ENCODE data around the gene ITGA8. TPM values are rescaled to one million over a fixed set of nuclear protein-coding genes. Genes with fewer than 3 reads are reported as not detected.
"Not testable (repeated sequence)": the region's sequence is repeated elsewhere in the genome, so short reads cannot be mapped to it uniquely, and the experiment has no call there.

Gene ITGA8
- polyA plus RNA-seq, 3 donors: not detected

GRCh38 chr10:15632456-15633091 is 87.1 kb downstream of the ITGA8 start:
- WGBS (ENCODE audit: insufficient coverage): 70% methylated on average over 1 of the region's 4 CpGs
- DNase-seq: no peak
- Histone ChIP-seq H3K4me2 (replicated peaks; ENCODE audit: extremely low read depth, low read length, poor library complexity, severe bottlenecking) (no peak overlapping the region), H3K27me3 (ENCODE audit: control insufficient read depth in 2 of 2, insufficient read depth in 2 of 2, low read length in 2 of 2) (no peaks in the 10 kb centered on the region), H3K4me3 (replicated peaks in 1 of 3; ENCODE audit: low read depth in 2 of 3, low read length in 3 of 3) (no peak overlapping the region), H3K9me3 (replicated peaks in 1 of 2; ENCODE audit: control insufficient read depth in 1 of 2, insufficient read depth in 1 of 2, low read length in 2 of 2) (no peaks in the 10 kb centered on the region), H4K20me1 (ENCODE audit: insufficient read depth, low read length) (no peaks in the 10 kb centered on the region), H3K27ac (ENCODE audit: low read depth in 1 of 2, low read length in 2 of 2) (no peak overlapping the region), H2AFZ (ENCODE audit: insufficient read depth, low read depth, low read length, poor library complexity, severe bottlenecking) (no peak overlapping the region), H3K79me2 (ENCODE audit: insufficient read depth, low read length) (no peaks in the 10 kb centered on the region), H3K4me1 (ENCODE audit: control insufficient read depth in 1 of 2, insufficient read depth in 2 of 2, low read length in 2 of 2) (no peaks in the 10 kb centered on the region), H3K36me3 (replicated peaks in 1 of 2; ENCODE audit: control insufficient read depth in 1 of 2, insufficient read depth in 2 of 2, low read length in 2 of 2) (no peaks in the 10 kb centered on the region), H3K9ac (ENCODE audit: insufficient read depth, low read length, poor library complexity, severe bottlenecking) (no peak overlapping the region)
- intact Hi-C loops (cut with micrococcal nuclease): no loop called here
- no peak overlapping the region for H3K27ac Mint-ChIP-seq
- H3K27me3 Mint-ChIP-seq (ENCODE audit: low read depth in 3 of 3): peaks cover 2 to 8% (median 4%) of the 10 kb centered on the region in 3 donors
- no peaks in the 10 kb centered on the region for H3K36me3 Mint-ChIP-seq
- H3K9me3 Mint-ChIP-seq: peaks cover 0 to 5% (median 1%) of the 10 kb centered on the region in 7 donors
- H3K4me1 Mint-ChIP-seq: no peaks in the 10 kb centered on the region
- no peak overlapping the region for H3K4me3 Mint-ChIP-seq
- TF ChIP-seq CTCF (IDR thresholded peaks at IDR 0.05): no peak

GRCh38 chr10:15631205-15631604 is 88.5 kb downstream of the ITGA8 start:
- no CpG with 5 or more reads among the region's 3 CpGs for WGBS (ENCODE audit: insufficient coverage)
- H3K36me3 Mint-ChIP-seq; intact Hi-C loops (cut with micrococcal nuclease); H3K9me3 ChIP-seq (replicated peaks in 1 of 2; ENCODE audit: control insufficient read depth in 1 of 2, insufficient read depth in 1 of 2, low read length in 2 of 2); H3K4me1 ChIP-seq (ENCODE audit: control insufficient read depth in 1 of 2, insufficient read depth in 2 of 2, low read length in 2 of 2); H3K27ac ChIP-seq (ENCODE audit: low read depth in 1 of 2, low read length in 2 of 2); H4K20me1 ChIP-seq (ENCODE audit: insufficient read depth, low read length); H3K27me3 ChIP-seq (ENCODE audit: control insufficient read depth in 2 of 2, insufficient read depth in 2 of 2, low read length in 2 of 2); H3K4me1 Mint-ChIP-seq; H3K27ac Mint-ChIP-seq; H2AFZ ChIP-seq (ENCODE audit: insufficient read depth, low read depth, low read length, poor library complexity, severe bottlenecking); DNase-seq; H3K27me3 Mint-ChIP-seq (ENCODE audit: low read depth in 3 of 3); H3K9me3 Mint-ChIP-seq; H3K36me3 ChIP-seq (replicated peaks in 1 of 2; ENCODE audit: control insufficient read depth in 1 of 2, insufficient read depth in 2 of 2, low read length in 2 of 2); H3K4me3 Mint-ChIP-seq; H3K79me2 ChIP-seq (ENCODE audit: insufficient read depth, low read length); H3K4me2 ChIP-seq (replicated peaks; ENCODE audit: extremely low read depth, low read length, poor library complexity, severe bottlenecking); H3K4me3 ChIP-seq (replicated peaks in 1 of 3; ENCODE audit: low read depth in 2 of 3, low read length in 3 of 3); H3K9ac ChIP-seq (ENCODE audit: insufficient read depth, low read length, poor library complexity, severe bottlenecking): not testable (repeated sequence)
